GM04503 (cell line): ENCODE results near the gene OR4S1.
"Not testable (repeated sequence)": the region's sequence is repeated elsewhere in the genome, so short reads cannot be mapped to it uniquely, and the experiment has no call there.

Experiments used
- DNase-seq: peaks from one replicate; pipeline ENCODE4 v3.0.0-alpha.2; 2012; ENCODE audit warnings: low read depth

The OR4S1 gene, protein sequence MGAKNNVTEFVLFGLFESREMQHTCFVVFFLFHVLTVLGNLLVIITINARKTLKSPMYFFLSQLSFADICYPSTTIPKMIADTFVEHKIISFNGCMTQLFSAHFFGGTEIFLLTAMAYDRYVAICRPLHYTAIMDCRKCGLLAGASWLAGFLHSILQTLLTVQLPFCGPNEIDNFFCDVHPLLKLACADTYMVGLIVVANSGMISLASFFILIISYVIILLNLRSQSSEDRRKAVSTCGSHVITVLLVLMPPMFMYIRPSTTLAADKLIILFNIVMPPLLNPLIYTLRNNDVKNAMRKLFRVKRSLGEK

DNA sequence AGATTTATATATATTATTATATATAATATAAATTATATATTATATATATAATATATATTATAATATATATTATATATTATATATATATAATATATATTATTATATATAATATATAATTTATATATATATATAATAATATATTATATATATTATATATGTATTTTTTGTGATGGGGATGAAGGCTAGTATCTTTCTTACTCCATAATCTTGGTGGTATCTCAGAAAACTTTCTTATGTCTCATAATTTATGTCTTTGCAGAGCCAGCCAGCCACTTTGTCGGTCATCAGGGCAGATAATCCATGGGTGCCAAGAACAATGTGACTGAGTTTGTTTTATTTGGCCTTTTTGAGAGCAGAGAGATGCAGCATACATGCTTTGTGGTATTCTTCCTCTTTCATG is at the start of gene OR4S1:
Gene OR4S1, plus strand, starts transcription at position 301 of the 400 bp plus-strand sequence. Its CDS starts 0 bp downstream, at position 301.
- no peak for DNase-seq

DNA sequence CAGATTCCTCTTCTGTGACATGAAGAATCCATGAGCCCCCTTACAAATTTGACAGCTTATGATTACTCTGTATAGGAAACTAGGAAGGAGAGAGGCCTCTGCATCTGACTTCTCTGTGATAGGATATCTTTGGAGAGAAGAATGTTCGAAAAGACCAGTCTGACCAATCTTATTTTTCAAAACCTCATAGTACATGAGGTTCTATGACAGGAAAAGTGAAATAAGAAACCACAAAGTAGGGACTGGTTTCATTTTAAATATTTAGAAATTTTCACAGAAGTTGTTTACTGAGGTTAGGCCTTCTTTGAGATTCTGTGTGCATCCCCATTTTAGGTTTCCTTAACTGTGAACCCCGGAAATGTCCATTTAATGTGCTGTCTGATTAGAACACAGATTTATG is 44.4 kb upstream of the OR4S1 start:
- no peak for DNase-seq

DNA sequence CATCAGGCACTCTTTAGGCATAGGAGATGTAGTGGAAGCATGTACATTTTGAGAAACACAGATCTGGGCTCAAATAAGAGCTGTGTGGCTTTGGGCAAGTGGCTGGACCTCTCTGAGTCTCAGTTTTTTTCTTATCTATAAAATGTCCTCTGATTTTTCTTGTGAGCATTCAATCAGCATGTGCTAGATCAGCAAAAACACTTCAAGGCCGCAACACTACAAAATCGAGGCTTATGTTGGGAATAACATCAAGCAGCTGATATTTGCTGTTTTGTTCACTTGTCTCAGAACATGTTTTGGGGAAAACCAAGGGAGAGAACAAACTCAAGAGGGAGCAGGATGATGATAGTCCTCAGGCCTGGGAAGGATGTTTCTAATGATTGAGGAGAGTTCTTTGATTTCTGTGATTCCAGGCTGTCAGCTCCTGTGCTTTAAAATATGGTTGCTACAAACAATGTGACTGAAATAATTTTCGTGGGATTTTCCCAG is 42.6 kb upstream of the OR4S1 start, which contains the start of gene OR4X1:
Gene OR4X1, plus strand, starts transcription at position 439 of the 489 bp plus-strand sequence. Its CDS starts 0 bp downstream, at position 439.
- DNase-seq: no peak

DNA sequence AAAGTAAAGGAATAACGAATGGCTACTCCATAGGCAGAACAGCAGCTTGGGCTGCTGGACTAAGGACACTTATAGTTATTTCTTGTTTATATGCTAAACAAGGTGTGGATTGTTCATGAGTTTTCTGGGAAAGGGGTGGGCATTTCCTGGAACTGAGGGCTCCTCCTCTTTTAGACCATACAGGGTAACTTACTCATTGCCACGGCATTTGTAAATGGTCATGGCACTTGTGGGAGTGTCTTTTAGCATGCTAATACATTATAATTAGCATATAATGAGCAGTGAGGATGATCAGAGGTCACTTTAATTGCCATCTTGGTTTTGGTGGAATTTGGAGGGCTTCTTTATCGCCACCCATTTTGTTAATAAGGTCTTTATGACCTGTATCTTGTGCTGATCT is 35.4 kb upstream of the OR4S1 start:
- DNase-seq: no peak

DNA sequence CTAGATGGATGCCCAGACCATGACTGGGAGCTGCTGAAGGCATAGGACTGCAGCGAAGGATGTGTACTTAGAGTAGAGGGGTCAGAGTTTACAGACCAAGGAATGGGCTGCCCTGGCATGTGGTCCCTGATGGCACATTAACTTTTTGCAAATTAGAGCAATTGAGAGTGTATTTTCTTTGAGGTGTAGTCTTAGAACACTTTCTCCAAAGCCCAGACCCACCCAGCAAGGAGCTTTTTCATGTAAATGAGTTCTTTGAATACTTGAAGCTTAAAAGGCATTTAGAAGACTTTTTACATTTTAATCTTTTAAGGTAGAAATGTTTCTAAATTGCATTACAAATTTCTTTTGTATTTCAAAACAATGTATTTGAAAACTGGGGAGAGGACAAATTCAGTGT is 33.4 kb upstream of the OR4S1 start:
- DNase-seq: no peak

DNA sequence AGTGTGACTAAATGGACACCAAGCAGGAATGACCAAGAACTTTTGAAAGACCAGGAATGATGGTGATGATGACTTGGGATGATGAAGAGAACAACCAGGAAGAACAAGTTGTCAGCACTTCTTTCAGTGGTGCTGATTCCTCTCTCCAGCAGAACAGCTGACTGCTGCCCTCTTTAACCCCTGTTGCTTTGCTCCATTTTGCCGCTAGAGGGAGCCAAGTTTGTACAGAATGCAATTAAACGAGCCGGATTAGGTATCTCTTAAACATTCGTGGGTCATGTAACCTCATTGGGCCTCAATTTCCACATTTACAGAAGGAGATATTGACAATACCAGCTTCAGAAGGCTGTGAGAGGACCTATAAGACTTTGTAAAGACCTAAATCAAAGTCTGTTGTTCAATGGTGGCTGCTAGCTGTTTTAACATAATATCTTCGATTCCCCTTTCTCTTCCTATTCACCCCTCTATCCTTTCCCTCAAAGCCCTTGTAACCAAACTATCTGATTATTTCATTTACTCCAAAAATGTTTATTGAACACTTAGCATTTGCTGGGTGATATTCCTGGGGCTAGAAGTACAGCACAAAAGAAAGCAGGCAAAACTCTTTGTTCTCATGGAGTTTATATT is 1.9 kb downstream of the OR4S1 start:
- DNase-seq: peak; percentile 17

DNA sequence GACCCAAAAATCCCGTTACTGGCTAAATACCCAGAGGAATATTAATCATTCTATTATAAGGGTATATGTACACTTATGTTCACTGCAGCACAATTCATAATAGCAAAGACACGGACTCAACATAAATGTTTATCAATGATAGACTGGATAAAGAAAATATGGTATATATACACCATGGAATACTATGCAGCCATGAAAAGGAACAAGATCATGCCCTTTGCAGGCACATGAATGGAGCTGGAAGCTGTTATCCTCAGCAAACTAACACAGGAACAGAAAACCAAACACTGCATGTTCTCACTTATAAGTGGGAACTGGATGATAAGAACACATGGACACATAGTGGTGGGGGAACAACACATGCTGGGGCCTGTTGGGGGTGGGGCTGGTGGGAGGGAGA is 7.6 kb downstream of the OR4S1 start:
- DNase-seq: not testable (repeated sequence)

DNA sequence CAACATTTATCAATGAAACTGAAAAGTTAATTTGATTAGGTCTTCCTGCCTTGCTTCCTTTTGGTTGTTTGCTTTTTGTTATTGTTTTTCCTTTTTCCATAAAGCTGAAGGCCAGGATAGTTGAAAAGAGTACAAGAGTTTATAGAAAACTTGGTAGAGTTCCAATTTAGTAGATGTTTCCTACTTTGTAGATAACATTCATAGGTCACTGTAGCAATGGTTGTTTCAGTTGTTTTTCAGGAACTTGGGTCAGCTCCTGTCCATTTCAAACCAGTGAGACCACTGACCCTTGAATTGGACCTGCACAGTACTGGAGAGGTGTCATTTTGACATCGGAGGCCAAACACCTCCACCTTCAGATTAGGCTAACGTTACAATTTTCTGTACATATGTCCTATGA is 13.8 kb downstream of the OR4S1 start:
- not testable (repeated sequence) for DNase-seq

DNA sequence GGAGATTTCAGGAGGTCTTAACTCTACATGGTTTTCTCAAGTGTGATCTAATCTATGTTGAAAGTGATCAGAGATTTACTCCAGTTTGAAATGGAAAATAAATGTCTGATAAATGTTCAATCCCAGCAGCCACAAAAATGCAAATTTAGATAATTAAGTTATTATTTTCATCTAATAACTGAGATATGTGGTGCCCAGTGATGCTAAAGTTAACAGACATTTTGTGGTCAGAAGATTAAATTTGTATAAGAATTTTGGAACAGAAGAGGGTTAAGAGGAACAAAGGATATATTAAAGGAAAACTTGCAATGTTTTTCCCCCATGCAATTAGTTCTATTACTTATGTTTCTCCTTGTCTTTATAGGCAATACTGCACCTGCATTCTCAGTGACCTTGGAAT is 18.6 kb downstream of the OR4S1 start, which contains the start of gene OR4C3:
Gene OR4C3, plus strand, starts transcription at position 301 of the 400 bp plus-strand sequence. CDS start 102 bp downstream, outside the sequence.
- not testable (repeated sequence) for DNase-seq

DNA sequence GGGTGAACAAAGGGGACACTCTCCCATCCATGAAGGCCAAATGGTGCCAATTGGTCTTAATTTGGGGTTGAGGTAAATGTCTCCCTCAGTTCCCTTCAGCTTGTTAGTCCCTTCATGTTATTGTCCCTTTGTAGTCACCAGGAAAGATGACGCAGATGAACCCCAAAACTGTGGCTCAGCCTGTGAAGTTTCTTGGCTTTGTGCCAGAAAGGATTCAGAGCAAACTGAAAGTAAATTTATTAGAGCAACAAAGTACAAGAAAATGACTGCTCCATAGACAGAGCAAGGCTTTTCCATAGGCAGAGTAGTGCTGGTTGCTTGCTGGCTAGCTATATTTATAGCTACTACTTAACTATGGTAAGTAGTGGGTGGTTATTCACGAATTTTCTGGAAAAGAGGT is 35.4 kb downstream of the OR4S1 start:
- DNase-seq: no peak

DNA sequence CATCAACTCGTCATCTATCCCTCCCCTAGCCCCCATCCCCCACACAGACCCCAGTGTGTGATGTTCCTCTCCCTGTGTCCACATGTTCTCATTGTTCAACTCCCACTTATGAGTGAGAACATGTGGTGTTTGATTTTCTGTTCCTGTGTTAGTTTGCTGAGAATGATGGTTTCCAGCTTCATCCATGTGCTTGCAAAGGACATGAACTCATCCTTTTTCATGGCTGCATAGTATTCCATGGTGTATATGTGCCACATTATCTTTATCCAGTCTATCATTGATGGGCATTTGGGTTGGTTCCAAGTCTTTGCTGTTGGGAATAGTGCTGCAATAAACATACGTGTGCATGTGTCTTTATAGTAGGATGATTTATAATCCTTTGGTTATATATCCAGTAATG is 36.5 kb downstream of the OR4S1 start:
- DNase-seq: not testable (repeated sequence)

DNA sequence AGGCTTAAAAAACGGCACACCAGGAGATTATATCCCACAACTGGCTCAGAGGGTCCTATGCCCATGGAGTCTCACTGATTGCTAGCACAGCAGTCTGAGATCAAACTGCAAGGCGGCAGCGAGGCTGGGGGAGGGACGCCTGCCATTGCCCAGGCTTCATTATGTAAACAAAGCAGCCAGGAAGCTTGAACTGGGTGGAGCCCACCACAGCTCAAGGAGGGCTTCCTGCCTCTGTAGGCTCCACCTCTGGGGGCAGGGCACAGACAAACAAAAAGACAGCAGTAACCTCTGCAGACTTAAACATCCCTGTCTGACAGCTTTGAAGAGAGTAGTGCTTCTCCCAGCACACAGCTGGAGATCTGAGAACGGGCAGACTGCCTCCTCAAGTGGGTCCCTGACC is 40.3 kb downstream of the OR4S1 start:
- DNase-seq: not testable (repeated sequence)

DNA sequence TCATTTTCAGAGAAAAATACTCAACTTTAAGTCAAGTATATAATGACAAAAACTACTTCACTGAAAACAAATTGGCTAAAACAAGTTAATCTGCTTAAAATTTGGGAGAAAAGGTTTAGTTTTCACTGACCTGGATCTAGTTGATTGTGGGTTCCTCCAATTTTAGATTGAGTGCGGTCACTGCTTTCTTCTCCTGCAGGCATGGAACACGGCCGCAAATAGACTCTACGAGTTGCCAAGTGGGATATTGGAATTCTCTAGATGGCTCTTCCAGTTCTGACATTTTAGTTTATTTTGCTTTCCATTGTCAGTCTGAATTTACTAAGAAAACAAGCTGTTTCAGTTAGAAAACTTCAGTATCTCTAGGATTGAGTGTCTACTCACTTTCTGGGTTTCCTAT is 48.0 kb downstream of the OR4S1 start:
- DNase-seq: no peak

DNA sequence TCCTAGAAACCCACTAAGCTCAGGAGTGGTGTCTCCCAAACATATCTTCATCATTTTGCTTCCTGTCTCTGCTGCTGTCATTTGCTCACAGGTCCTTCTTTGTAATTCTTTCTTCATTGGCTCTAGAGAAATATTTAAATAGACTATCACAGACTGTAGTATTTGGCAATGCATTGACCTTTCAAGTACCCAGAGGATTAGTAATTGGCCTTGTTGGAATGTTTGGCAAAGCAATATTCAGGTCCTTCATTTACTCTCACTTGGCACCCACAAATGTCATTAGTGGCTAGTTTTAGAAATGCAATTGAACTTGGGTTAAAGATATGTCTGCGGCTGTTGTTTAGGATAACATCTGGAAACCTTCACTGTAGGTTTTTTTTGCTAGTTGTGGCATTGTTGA is 48.7 kb downstream of the OR4S1 start:
- no peak for DNase-seq
